ENCODE measurements around the gene DGKK. TPM values are rescaled to one million over a fixed set of nuclear protein-coding genes. Genes with fewer than 3 reads are reported as not detected.

DGKK gene
- total RNA-seq, 1 experiment from 2014 or later: not detected

DNA sequence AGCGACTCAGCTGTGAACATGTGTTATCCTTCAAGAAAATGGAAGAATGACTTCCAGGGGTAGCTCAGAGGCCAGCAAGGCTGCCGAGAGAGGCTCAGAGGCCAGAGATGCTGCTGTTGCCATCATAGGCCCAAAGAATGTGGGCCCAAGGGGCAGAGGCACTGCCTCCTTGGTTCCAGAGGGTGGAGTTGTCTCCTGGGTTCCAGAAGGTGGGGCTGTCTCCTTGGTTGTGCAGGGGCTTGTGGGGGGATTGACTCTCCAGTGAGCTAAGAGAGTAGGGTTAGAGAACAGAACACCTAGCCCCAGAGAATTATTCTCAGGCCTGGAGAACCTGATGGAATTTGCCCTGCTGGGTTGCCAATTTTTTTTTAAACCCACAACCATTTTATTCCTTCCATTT is 62.6 kb downstream of the DGKK start:
- Histone ChIP-seq H3K79me2 (ENCODE audit: low read length) (no peaks in the 10 kb centered on the region), H3K4me3 (ENCODE audit: low read length) (no peak overlapping the region), H4K20me1 (ENCODE audit: low read length) (no peaks in the 10 kb centered on the region), H3K9ac (ENCODE audit: low read length) (no peak overlapping the region), H3K9me3 (ENCODE audit: low read length) (no peaks in the 10 kb centered on the region), H3K27me3 (ENCODE audit: low read length) (no peaks in the 10 kb centered on the region), H3K9me2 (replicated peaks; ENCODE audit: low read length) (no peaks in the 10 kb centered on the region), H3K36me3 (ENCODE audit: low read depth, low read length) (no peaks in the 10 kb centered on the region), H3K4me2 (ENCODE audit: low read length) (no peak overlapping the region), H3F3A (ENCODE audit: low read length, unreplicated experiment) (no peaks in the 10 kb centered on the region), H3K27ac (ENCODE audit: low read length) (no peak overlapping the region), H2AFZ (ENCODE audit: low read length) (no peak overlapping the region), H3K4me1 (ENCODE audit: insufficient read depth, low read length) (no peaks in the 10 kb centered on the region)
- intact Hi-C loops (cut with micrococcal nuclease): no loop called here
- no TSS peak for BruUV-seq (replicated peaks)
- ChIA-PET CTCF (no interaction called here), POLR2A (ENCODE audit: unreplicated experiment) (no interaction called here)
- TF ChIP-seq EZH2 (IDR thresholded peaks at IDR 0.05; ENCODE audit: low read length, unreplicated experiment) (no peak), EZH2phosphoT487 (IDR thresholded peaks at IDR 0.05; ENCODE audit: borderline replicate concordance, low read length) (no peak)
- TF ChIP-seq, protein P1, sequence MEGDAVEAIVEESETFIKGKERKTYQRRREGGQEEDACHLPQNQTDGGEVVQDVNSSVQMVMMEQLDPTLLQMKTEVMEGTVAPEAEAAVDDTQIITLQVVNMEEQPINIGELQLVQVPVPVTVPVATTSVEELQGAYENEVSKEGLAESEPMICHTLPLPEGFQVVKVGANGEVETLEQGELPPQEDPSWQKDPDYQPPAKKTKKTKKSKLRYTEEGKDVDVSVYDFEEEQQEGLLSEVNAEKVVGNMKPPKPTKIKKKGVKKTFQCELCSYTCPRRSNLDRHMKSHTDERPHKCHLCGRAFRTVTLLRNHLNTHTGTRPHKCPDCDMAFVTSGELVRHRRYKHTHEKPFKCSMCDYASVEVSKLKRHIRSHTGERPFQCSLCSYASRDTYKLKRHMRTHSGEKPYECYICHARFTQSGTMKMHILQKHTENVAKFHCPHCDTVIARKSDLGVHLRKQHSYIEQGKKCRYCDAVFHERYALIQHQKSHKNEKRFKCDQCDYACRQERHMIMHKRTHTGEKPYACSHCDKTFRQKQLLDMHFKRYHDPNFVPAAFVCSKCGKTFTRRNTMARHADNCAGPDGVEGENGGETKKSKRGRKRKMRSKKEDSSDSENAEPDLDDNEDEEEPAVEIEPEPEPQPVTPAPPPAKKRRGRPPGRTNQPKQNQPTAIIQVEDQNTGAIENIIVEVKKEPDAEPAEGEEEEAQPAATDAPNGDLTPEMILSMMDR (conservative IDR thresholded peaks at IDR 0.05; ENCODE audit: low read depth, low read length): no peak
- no peak for ATAC-seq
- no peak for DNase-seq

DNA sequence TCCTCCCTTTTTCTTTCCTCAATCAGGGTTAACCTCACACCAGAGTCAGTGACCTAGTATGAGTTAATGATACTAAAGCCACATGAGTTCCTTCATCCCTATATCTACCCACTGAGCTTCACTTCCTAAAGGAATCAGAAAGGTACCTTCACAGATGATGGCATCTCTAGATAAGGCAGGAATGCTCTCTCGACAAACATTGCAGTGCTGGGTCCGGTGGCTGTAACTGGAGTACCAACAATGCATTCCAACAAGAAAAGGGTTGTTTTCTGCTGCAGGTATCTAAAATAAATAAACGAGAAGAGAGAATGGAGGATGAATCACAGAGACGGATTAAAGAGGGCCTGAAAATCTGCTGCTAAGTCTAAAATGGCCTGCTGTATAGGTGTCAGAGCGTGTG is 66.7 kb downstream of the DGKK start:
- H3K4me2 ChIP-seq (ENCODE audit: low read length): no peak overlapping the region
- H3K4me3 ChIP-seq (ENCODE audit: low read length): no peak overlapping the region
- H3K4me1 ChIP-seq (ENCODE audit: insufficient read depth, low read length): no peaks in the 10 kb centered on the region
- H3K27me3 ChIP-seq (ENCODE audit: low read length): no peaks in the 10 kb centered on the region
- no peaks in the 10 kb centered on the region for H3K36me3 ChIP-seq (ENCODE audit: low read depth, low read length)
- no peaks in the 10 kb centered on the region for H3F3A ChIP-seq (ENCODE audit: low read length, unreplicated experiment)
- no peak overlapping the region for H3K9ac ChIP-seq (ENCODE audit: low read length)
- H3K79me2 ChIP-seq (ENCODE audit: low read length): no peaks in the 10 kb centered on the region
- H4K20me1 ChIP-seq (ENCODE audit: low read length): no peaks in the 10 kb centered on the region
- no peaks in the 10 kb centered on the region for H3K9me2 ChIP-seq (replicated peaks; ENCODE audit: low read length)
- no TSS peak for BruUV-seq (replicated peaks)
- no peak overlapping the region for H3K27ac ChIP-seq (ENCODE audit: low read length)
- H3K9me3 ChIP-seq (ENCODE audit: low read length): no peaks in the 10 kb centered on the region
- ATAC-seq (no peak), DNase-seq (no peak)
- intact Hi-C loops (cut with micrococcal nuclease): no loop called here
- TF ChIP-seq, protein P1 (conservative IDR thresholded peaks at IDR 0.05; ENCODE audit: low read depth, low read length): no peak
- TF ChIP-seq EZH2 (IDR thresholded peaks at IDR 0.05; ENCODE audit: low read length, unreplicated experiment): no peak
- TF ChIP-seq EZH2phosphoT487 (IDR thresholded peaks at IDR 0.05; ENCODE audit: borderline replicate concordance, low read length): no peak
- ChIA-PET POLR2A (ENCODE audit: unreplicated experiment) (no interaction called here), CTCF (no interaction called here)
- no peak overlapping the region for H2AFZ ChIP-seq (ENCODE audit: low read length)

GRCh38 chrX:50402886-50403285 is 67.7 kb downstream of the DGKK start:
- BruUV-seq (replicated peaks): no TSS peak

More at GRCh38 chrX:50402886-50403285, 67.7 kb downstream of the DGKK start:
- no peak overlapping the region for H3K4me3 ChIP-seq (ENCODE audit: low read length)
- CTCF ChIA-PET: no interaction called here
- no peaks in the 10 kb centered on the region for H3K36me3 ChIP-seq (ENCODE audit: low read depth, low read length)
- H4K20me1 ChIP-seq (ENCODE audit: low read length): no peaks in the 10 kb centered on the region
- TF ChIP-seq EZH2phosphoT487 (IDR thresholded peaks at IDR 0.05; ENCODE audit: borderline replicate concordance, low read length) (no peak), EZH2 (IDR thresholded peaks at IDR 0.05; ENCODE audit: low read length, unreplicated experiment) (no peak)
- TF ChIP-seq, protein P1 (conservative IDR thresholded peaks at IDR 0.05; ENCODE audit: low read depth, low read length): no peak
- H3K79me2 ChIP-seq (ENCODE audit: low read length): no peaks in the 10 kb centered on the region
- H3K9ac ChIP-seq (ENCODE audit: low read length): no peak overlapping the region
- H3K4me2 ChIP-seq (ENCODE audit: low read length): no peak overlapping the region
- no peaks in the 10 kb centered on the region for H3K9me2 ChIP-seq (replicated peaks; ENCODE audit: low read length)
- H3K9me3 ChIP-seq (ENCODE audit: low read length): no peaks in the 10 kb centered on the region
- intact Hi-C loops (cut with micrococcal nuclease): no loop called here
- ATAC-seq (no peak), DNase-seq (no peak)
- H3K27ac ChIP-seq (ENCODE audit: low read length): no peak overlapping the region
- no peaks in the 10 kb centered on the region for H3K27me3 ChIP-seq (ENCODE audit: low read length)
- no peaks in the 10 kb centered on the region for H3F3A ChIP-seq (ENCODE audit: low read length, unreplicated experiment)
- no peaks in the 10 kb centered on the region for H3K4me1 ChIP-seq (ENCODE audit: insufficient read depth, low read length)
- H2AFZ ChIP-seq (ENCODE audit: low read length): no peak overlapping the region
- POLR2A ChIA-PET (ENCODE audit: unreplicated experiment): no interaction called here
